ENCODE results near the gene DDIT3. TPM values are rescaled to one million over a fixed set of nuclear protein-coding genes. Genes with fewer than 3 reads are reported as not detected.
A peak's percentile ranks its signal among the peaks of the same experiment; 100 is the strongest.
"Not testable (repeated sequence)": the region's sequence is repeated elsewhere in the genome, so short reads cannot be mapped to it uniquely, and the experiment has no call there.

The DDIT3 gene, protein sequence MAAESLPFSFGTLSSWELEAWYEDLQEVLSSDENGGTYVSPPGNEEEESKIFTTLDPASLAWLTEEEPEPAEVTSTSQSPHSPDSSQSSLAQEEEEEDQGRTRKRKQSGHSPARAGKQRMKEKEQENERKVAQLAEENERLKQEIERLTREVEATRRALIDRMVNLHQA
- 10 to 100 TPM in 9 of 10 donors, 1 to 10 TPM in 1; 9.9 to 13.4 (median 11.4) TPM for polyA plus RNA-seq (ENCODE audit: insufficient read length in 10 of 10)
- long read RNA-seq, donor 1, transcript DDIT3-201 (4 exons, 906 nt), result major isoform, 5 of 7 reads
- long read RNA-seq, donor 1, partial matches to known transcripts, result 0 of 7 reads
- long read RNA-seq, donor 1, other reads (novel, unspliced or antisense), result 0 of 7 reads
- long read RNA-seq, donor 2, partial matches to known transcripts, result 0 of 5 reads
- long read RNA-seq, donor 2, other reads (novel, unspliced or antisense), result 0 of 5 reads
- long read RNA-seq, donor 3, result 0 reads
- long read RNA-seq, donor 4, partial matches to known transcripts, result 13 of 18 reads
- long read RNA-seq, donor 4, other reads (novel, unspliced or antisense), result 0 of 18 reads
- long read RNA-seq, donor 5, transcript DDIT3-201 (4 exons, 906 nt), result major isoform, 6 of 7 reads
- long read RNA-seq, donor 5, partial matches to known transcripts, result 0 of 7 reads
- long read RNA-seq, donor 5, other reads (novel, unspliced or antisense), result 0 of 7 reads
- long read RNA-seq, donor 6, transcript DDIT3-201 (4 exons, 906 nt), result major isoform, 6 of 8 reads
- long read RNA-seq, donor 6, partial matches to known transcripts, result 0 of 8 reads
- long read RNA-seq, donor 6, other reads (novel, unspliced or antisense), result 0 of 8 reads
- long read RNA-seq, donor 7, transcript DDIT3-201 (4 exons, 906 nt), result major isoform, 5 of 5 reads
- long read RNA-seq, donor 7, partial matches to known transcripts, result 0 of 5 reads
- long read RNA-seq, donor 7, other reads (novel, unspliced or antisense), result 0 of 5 reads
- long read RNA-seq, donor 8, partial matches to known transcripts, result 0 of 4 reads
- long read RNA-seq, donor 8, other reads (novel, unspliced or antisense), result 0 of 4 reads
- long read RNA-seq, donor 9, partial matches to known transcripts, result 0 of 2 reads
- long read RNA-seq, donor 9, other reads (novel, unspliced or antisense), result 0 of 2 reads

DNA sequence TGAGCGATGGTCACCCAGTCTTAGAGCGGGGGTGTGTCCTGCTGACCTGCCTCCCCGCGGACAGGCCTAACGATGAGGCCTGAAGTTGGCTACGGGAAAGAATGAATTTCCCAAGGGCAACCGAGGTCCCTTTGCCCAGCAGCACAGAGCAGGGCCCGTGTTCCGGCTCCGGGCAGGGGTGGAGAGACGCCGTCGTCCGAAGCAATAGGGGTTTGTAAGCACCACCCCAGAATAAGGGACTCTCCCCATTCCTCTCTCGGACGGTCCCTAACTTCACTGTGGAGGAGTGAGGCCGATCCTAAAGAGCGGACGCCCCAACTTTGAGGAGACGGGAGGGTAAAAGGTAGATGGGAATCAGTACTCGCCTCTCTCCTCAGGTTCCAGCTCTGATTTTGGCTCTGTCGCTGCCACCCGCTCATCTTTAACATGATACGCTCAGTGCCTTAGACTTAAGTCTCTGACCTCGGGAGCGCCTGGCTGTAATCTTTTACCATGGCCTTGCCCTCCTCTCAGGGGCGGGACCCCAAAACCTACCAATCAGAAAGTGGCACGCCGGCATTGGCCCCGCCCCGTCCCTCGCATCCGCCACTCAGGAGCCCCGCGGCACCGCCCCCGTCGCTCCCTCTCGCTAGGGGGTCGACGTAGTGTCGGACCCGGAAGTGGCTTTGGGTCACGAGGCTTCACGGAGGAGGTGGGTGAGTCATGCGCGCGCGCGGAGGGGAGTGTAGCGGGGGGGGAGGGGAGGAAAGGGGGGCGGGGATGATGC is at the start of gene DDIT3:
TSS of gene DDIT3 (minus strand) at position 462 of the 766 bp plus-strand sequence. CDS start 3,108 bp downstream, outside the sequence.
- DNase-seq, result peak; percentile 99

DNA sequence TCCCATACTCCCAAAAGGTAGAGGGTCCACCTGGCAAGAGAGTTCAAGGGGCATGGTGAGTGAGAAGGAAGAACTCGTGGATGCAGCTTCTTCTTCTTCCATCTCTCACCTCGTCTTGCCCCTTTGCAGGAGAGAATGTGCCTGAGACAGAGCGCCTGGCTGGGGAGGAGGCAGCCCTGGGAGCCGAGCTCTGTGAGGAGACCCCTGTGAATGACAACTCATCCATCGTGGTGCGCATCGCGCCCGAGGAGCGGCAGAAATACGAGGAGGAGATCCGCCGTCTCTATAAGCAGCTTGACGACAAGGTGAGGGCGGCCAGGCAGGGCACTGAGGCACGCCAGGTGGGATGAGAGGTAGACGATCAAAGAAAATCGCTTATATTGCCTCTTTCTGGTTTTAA is 49.5 kb upstream of the DDIT3 start:
- no peak for DNase-seq

DNA sequence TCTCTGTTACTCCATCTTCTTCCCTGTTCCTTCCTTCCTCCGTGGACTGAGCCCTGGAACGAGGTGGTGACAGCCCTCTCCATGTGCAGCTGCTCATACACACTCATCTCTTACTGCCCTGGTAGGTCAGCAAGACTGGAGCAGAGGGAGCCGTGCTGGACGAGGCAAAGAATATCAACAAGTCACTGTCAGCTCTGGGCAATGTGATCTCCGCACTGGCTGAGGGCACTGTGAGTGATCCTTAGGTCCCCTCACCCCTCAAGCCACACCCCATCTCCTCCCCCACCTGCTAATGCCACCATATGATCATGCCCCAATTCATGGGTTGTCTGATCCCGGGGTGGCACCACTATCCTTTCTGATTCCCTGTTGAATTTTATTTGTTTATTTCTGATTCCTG is 48.5 kb upstream of the DDIT3 start:
- no peak for DNase-seq

- DNase-seq, result no peak
Measured at GRCh38 chr12:57564178-57564740, 43.9 kb upstream of the DDIT3 start.

DNA sequence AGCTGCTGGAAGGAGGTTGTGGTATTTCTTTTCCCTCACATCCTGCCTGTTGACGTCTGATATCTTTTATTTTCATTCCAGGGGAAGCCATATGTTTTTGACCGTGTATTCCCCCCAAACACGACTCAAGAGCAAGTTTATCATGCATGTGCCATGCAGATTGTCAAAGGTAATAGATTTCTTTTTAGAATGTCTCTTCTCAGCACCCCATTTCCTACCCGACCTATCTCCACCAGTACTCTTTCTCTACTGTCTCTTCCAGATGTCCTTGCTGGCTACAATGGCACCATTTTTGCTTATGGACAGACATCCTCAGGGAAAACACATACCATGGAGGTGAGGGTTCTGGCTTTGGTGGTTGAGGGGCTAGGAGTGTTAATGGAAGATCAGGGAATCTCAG is 43.0 kb upstream of the DDIT3 start:
- no peak for DNase-seq

DNA sequence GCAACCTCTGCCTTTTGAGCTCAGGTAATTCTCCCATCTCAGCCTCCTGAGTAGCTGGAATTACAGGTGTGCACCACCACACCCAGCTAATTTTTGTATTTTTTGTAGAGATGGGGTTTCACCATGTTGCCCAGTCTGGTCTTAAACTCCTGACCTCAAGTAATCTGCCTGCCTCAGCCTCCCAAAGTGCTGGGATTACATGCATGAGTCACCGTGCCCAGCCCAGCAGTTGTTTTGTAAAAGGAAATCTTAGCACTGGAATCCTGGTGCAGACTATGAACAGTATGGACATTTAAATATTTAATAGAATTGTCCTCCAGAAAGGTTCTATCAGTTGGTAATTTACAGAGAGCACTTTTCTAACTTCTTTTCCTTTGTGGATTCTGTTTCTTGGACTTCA is 40.8 kb upstream of the DDIT3 start:
- DNase-seq, result not testable (repeated sequence)

DNA sequence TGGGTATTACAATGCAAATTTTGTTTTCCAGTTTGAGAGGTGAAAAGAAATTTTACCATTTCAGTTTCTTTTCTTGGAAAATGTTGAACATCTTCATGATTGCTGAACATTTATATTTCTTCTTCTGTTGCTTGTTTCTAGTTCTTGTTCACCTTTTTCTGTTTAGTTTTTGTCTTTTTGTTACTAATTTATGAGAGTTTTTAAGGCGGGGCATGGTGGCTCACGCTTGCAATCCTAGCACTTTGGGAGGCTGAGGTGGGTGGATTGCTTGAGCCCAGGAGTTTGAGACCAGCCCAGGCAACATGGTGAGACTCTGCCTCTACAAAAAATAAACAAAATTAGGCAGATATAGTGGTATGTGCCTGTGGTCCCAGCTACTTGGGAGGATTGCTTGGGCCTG is 40.2 kb upstream of the DDIT3 start:
- DNase-seq, result no peak

- DNase-seq, result no peak
Measured at GRCh38 chr12:57558864-57559263, 38.5 kb upstream of the DDIT3 start.

DNA sequence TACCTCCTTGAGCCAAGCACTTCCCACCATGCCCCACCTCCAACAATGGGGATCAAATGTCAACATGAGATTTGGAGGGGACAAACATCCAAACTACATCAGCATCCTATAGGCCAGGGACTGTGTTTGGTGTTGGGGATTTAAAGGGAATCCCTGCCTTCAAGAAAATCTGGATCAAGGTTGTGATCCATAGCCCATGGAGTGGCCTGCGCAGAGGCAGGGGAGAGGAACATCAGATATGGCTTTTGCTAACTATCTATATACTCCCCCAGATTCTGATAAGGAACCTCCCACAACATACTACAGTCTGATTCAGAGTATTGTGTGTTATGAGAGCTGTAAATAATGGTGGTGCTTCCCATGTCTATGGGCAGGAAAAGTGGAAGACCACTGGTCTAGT is 34.6 kb upstream of the DDIT3 start:
- DNase-seq, result no peak

DNA sequence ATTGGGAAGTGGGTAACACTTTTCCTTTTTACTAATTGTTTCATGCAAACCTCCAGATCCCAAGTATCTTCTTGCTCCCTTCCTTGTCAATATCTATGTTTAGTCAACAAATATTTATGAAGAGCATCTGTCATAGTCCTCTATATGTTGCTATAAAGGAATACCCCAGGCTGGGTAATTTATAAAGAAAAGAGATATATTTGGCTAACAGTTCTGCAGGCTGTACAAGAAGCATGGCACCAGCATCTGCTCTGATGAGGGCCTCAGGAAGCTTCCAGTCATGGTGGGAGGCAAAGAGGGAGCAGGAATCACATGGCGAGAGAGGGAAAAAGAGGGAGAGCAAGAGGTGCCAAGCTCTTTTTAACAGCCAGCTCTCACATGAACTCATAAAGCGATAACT is 34.1 kb upstream of the DDIT3 start:
- no peak for DNase-seq

- no peak for DNase-seq
Measured at GRCh38 chr12:57553343-57554202, 33.3 kb upstream of the DDIT3 start.

GRCh38 chr12:57552835-57553313 is 32.6 kb upstream of the DDIT3 start:
- DNase-seq, result no peak

GRCh38 chr12:57552306-57552651 is 32.0 kb upstream of the DDIT3 start:
- DNase-seq, result no peak

GRCh38 chr12:57551637-57552305 is 31.5 kb upstream of the DDIT3 start:
- DNase-seq, result no peak

DNA sequence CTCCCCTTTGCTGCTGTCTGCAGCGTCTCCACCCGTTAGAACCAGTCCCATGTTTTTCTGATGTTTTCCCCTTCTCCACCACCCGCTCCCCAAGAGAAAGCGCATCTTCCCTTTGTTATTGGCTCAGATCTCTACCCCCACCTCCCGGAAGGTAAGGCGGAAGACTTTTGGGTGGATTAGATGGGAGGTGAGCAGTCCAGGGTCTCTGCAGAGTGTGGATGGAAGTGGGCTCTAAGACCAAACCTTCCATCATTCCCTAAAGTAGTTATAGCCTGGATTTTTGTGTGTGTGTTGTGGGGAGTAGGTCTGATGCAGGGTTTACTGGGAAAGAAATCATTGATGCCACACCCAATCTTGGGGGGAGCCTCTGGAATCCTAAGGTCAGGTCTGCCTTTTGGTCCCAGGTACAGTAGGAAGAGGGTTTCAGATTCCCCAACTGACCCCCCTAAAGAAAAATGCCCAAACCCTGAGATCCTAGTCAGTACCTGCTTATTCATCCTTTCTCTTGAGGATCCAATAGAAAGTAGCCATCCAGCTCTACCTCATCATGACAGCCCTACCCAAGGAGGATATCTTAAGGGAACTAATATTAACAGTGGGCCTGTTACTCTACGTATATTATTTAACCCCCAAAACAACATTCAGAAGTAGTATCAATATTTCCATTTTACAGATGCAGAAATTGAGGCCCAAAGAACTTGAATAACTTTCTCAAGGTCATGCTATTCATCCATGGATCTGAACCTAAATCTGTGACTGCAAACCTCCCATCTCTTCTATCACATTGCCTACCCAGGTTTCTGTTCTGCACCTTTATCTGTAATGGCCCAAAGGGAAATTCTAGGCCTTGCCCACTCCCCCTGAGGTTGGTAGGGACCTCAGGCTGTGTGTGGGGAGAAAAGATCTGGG is 30.6 kb upstream of the DDIT3 start:
- DNase-seq, result no peak

DNA sequence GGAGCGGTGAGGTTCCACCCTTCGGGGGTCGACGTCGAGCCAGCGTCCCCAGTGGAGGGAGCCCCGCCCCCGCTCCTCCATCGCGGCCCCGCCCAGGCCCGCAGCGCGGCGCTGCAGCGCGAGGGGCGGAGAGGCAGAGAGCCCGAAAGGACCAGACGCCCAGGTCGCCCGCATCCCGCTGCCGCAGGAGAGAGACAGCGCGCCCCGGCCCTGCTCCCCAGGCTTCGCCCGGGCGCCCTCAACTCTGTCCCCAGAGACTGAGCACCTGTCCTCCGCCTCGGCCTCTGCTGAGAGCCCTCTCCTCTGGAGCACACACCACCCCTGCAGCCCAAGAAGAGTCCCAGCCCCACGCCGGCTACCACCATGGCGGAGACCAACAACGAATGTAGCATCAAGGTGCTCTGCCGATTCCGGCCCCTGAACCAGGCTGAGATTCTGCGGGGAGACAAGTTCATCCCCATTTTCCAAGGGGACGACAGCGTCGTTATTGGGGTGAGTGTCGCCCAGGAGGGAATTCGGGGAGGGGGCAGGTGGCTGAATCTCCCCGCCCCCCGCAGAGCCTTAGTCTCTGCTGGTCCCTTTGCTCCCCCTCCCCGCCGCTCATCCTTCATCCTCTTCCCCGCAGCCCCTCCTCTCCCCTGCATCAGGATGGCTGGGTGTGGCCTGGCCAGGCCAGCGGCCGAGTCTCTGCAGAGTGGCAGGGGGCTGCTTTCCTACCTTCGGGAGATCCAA is 29.8 kb upstream of the DDIT3 start, which contains the start of gene KIF5A:
TSS of gene KIF5A (plus strand) at position 136 of the 732 bp plus-strand sequence. CDS start at position 364, 228 bp downstream.
- DNase-seq, result no peak

DNA sequence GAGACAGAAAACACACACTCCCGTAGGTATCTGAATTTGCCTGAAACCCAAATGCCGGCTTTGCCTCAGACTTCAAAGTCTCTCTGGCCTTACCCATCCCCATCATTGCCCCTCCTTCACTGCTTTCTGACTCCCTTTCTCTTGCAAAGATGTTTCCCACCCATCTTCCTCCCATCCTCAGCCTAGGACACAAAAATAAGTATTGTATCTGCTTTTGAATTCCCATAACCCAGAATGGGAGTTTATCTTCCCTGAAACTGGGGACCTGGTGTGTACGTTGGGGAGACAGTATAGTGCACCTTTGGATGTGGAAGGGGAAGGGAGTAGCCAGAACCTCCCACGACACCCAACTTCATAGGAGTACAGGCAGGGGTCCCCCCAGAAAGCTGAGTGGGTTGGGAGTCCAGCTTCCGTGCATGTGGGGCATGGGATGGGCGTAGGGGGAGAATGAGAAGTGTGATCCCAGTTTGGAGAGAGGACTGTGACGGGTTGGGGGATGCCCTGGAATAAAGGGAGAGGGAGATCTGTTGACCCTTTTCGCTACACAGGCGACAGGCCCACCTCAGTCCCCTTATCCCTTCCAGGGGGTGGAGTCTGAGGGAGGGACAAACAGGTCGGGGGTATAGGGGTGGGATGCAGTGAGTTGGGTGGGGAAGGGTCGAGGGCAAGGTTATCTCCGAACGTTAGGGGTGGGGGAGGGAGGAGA is 29.0 kb upstream of the DDIT3 start:
- DNase-seq, result no peak
